GM12874 (cell line): ENCODE measurements around the gene PRAC1.

Source experiments
- TF ChIP-seq, protein P1 (sequence below): IDR thresholded peaks from 2 replicates; pipeline ENCODE4 v1.5.1; 2011; ENCODE audit warnings: low read depth, mild to moderate bottlenecking, control low read depth, low read length, moderate library complexity; ENCODE audit not compliant: insufficient read depth

PRAC1 gene

DNA sequence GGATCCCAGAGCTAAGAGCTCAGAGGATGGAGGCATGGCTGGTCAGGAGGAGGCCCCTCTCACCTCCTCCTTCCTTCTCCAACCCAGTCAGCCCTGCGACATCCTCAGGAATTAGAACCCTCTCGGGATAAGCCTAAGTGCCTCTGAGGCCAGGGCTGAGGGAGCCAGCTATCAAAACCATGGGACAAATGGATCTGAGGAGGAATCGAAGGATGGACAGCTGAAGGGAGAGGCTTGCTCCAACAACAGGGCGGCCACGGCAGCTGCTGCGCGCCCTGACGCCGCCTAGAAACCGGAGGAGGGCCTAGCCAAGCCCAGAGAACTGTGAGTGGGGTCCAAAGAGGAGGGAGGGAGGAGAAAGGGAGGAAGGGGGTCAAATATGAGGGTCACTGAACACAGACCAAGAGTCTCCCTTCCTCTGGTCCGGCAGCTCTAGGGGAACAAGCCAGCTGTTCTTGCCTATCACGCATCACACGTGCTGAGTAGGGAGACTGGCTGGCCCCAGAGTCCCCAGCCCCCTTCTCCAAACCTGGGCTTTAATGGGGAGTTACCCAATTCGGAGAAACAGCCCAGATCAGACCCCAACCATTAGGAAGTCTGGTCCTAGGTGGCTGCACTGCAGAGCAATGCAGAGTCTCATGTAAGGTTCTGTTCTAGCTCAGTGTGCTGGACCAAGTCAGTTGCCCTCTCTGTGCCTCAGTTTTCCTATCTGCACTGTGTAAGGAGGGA is 12.2 kb upstream of the PRAC1 start:
- TF ChIP-seq, protein P1, sequence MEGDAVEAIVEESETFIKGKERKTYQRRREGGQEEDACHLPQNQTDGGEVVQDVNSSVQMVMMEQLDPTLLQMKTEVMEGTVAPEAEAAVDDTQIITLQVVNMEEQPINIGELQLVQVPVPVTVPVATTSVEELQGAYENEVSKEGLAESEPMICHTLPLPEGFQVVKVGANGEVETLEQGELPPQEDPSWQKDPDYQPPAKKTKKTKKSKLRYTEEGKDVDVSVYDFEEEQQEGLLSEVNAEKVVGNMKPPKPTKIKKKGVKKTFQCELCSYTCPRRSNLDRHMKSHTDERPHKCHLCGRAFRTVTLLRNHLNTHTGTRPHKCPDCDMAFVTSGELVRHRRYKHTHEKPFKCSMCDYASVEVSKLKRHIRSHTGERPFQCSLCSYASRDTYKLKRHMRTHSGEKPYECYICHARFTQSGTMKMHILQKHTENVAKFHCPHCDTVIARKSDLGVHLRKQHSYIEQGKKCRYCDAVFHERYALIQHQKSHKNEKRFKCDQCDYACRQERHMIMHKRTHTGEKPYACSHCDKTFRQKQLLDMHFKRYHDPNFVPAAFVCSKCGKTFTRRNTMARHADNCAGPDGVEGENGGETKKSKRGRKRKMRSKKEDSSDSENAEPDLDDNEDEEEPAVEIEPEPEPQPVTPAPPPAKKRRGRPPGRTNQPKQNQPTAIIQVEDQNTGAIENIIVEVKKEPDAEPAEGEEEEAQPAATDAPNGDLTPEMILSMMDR = no peak

DNA sequence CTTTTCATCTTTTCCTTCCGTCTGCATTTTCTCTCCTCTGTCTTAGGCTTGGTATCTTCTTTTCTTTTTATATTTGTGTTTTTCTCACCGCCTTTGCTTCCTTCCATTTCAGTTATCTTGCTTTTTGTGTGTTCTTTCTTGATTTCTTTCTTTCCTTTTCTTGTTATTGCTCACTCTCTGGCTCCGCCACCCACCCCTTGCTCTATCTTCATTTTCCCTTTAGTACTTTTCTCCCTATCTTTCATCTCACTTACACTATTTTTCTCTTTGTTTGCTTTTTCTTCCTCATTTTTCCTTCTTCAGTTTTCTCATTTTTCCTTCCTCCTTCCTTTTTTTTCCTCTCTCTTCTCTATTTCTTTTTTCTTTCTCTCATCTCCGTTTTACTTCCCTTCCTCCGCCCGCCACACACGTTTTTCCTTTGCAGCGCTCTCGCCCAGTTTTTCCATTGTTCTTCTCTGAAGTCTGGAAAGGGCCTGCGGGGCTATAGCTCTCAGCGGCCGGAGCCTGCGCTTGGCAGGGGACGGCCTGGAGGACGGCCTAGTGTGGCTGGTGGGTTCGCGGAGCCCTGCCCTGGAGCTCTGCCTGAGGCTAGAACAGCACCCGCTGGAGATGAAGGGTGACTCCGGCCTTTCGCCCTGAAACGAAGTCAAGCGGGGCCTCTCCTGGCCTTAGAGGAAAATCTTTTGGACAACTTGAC is 11.5 kb upstream of the PRAC1 start:
- TF ChIP-seq, protein P1 = no peak

DNA sequence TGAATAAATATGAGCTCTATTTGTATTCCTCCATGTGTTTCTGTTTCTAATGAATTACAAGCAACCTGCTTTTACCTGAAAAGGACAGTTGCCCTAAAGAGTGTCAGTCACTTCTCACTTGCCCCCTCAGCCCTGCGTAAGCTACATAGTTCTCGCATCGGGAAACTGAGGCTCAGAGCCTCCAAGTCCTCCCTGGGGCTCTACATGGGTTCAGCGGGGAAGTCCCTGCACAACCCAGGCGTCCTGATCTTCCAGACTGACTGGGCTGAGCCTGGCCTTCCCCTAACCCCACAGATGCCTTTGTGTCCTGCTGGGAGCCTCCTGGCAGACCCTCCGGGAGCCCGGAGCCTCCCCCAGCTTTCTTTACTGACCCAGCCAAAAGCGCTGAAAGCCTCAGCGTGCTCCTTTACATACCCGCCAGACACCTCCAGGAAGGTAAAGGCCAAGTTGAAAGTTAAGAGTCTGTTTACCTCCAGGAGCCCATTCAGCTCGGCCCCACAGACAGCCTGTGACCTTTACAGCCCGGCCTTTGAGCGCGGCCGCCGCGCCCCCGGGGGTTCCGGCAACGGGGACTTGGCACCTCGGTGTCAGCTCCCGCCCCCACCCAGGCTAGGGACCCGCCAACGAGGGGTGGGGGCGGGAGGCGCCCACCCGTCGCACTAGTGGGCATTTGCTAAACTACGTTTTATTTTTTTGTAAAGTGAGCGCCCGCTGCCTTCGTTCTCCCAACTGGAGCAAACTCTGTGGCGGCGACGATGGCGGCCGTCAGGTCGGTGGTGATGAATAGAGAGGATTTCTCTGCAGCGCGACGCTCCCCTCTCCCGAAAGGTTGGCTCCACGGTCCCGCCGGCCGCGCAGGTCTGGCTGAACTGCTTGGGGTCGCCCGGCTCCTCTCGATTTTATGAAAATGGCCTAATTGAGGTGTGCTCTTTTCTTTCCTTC is 10.6 kb upstream of the PRAC1 start:
- TF ChIP-seq, protein P1 = no peak

DNA sequence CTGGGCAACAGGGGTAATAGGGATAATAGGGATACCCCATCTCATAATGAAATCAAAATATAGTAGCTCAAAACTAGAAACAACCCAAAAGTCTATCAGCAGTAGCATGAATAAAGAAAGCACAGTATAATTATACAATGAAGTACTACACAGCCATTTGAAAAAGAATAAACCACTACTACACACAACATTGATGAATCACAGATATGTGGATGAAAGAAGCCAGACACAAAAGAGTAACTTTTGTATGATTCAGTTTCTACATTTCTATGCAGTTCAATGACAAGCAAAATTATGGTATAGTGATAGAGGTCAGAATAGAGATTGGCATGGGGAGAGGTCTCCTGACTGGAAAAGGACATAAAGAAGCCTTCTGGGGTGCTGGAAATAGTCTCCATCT is 9.0 kb upstream of the PRAC1 start:
- TF ChIP-seq, protein P1 = no peak

DNA sequence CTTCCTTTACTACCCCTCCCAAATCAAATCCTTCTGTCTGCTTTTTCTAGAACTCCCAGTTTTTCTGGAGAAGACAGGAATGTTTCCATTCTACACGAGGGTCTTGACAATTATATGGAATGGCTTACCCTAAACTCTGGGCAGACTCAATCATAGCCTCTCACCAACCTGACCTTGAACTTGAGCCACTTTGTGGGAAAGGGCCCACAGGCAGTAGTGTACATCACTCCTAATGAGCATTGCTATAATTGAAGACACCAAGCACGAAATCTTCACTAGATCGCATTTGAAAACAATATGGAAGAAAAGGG is 7.9 kb upstream of the PRAC1 start:
- TF ChIP-seq, protein P1 = no peak

DNA sequence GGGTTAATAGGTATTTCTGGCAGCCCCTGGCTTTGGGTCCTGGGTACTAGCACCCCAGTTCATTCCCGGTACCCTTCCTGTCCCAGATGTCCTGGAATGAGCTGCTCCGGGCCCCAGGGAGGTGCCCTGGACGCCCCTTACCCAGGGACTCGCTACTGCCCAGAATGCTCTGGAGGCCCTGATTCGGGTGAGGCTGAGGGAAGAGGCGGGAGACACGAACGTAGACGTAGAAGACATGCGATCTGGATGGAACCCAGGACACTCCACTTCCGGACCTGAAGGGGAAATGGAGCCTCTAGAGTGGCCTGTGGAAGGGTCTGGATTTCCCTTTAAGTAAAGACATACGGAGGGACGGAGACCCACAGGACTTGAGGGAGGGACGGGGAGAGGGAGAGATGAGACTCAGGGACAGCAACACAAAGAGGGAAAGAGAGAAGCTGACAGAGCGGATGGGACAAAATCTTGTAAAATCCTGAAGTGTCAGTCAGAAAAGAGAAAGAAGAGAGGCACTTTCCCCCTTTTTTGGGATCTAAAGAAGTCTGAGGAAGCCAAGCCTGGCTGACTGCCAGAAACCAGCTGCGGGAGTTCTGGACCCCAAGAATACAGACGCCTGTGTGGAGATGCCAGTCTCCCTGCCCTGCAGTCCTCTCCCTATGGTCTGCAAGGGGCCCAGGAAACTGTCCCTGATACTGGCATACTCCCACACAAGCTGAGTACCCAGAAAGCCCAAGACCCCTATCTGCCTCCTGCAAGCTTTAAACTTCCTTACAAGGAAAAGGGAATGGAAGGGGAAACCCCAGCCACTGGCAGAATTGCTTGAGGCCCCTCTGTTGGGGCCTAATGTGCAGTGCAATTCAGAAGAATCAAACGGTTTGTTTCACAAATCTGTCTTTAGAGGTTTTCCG is 7.3 kb upstream of the PRAC1 start:
- TF ChIP-seq, protein P1 = no peak
